IMR-90 (cell line): ENCODE measurements around the gene PRDM15. TPM values are rescaled to one million over a fixed set of nuclear protein-coding genes. Genes with fewer than 3 reads are reported as not detected.

Source experiments
- ATAC-seq: fragments of 200-7000 bp; cut with Tn5 transposase; 2 replicates; pipeline ENCODE4 v1.9.1; 2020; ENCODE audit warnings: low read depth, mild to moderate bottlenecking, moderate library complexity
- Bru-seq: library from RNA; stranded (reverse); fragments of 400-500 nt; gene quantifications from one replicate; lab custom pipeline; 2021; lab: Mats Ljungman, UMichigan
- BruChase-seq, 2 experiments: library from RNA; stranded (reverse); fragments of 400-500 nt; gene quantifications; one replicate each; lab custom pipeline; 2021; lab: Mats Ljungman, UMichigan
- BruUV-seq: library from RNA; stranded (reverse); fragments of 400-500 nt; replicated peaks from 2 replicates; lab custom pipeline; 2021; lab: Mats Ljungman, UMichigan
- CTCF ChIA-PET: fragments of 300-600 bp; formaldehyde crosslinking; extraction: SDS; loops from one replicate; lab custom pipeline; 2021; ENCODE audit warnings: antibody characterized with exemption; lab: Yijun Ruan, JAX
- POLR2A ChIA-PET: fragments of 300-600 bp; sonication (Branson Sonifier 250); formaldehyde crosslinking; loops from one replicate; lab custom pipeline; 2022; ENCODE audit warnings: antibody characterized with exemption; ENCODE audit not compliant: unreplicated experiment; lab: Charles Lee
- DNase-seq: peaks from one replicate; pipeline ENCODE4 v3.0.0; 2013
- H2AFZ ChIP-seq: replicated peaks from 2 replicates; pipeline ENCODE3; 2013; ENCODE audit warnings: low read length, mild to moderate bottlenecking; ENCODE audit not compliant: poor library complexity
- H2AK5ac ChIP-seq: 2 replicates; pipeline ENCODE4 v1.6.1; 2013; ENCODE audit warnings: low read depth, low read length, inconsistent platforms
- H2AK9ac ChIP-seq: replicated peaks from 2 replicates; pipeline ENCODE3; 2013; ENCODE audit warnings: mild to moderate bottlenecking, low read depth, low read length, moderate library complexity; ENCODE audit not compliant: poor library complexity
- H2BK120ac ChIP-seq: 2 replicates; pipeline ENCODE4 v1.6.1; 2013; ENCODE audit warnings: low read depth, low read length, inconsistent platforms
- H2BK15ac ChIP-seq: 3 replicates; pipeline ENCODE4 v1.6.1; 2013; ENCODE audit warnings: low read depth, low read length, inconsistent platforms
- H2BK20ac ChIP-seq: 2 replicates; pipeline ENCODE4 v1.6.1; 2013; ENCODE audit warnings: low read depth, mild to moderate bottlenecking, inconsistent platforms, low read length, moderate library complexity
- H2BK5ac ChIP-seq: 2 replicates; pipeline ENCODE4 v1.6.1; 2013; ENCODE audit warnings: mild to moderate bottlenecking, low read depth, low read length, inconsistent platforms; ENCODE audit not compliant: poor library complexity, severe bottlenecking
- H3K14ac ChIP-seq: replicated peaks from 2 replicates; pipeline ENCODE4 v1.6.1; 2013; ENCODE audit warnings: low read depth, low read length, inconsistent platforms
- H3K18ac ChIP-seq: 2 replicates; pipeline ENCODE4 v1.6.1; 2013; ENCODE audit warnings: low read depth, low read length, control low read depth
- H3K23ac ChIP-seq: 2 replicates; pipeline ENCODE4 v1.6.1; 2013; ENCODE audit warnings: low read depth, low read length, inconsistent platforms
- H3K27ac ChIP-seq: 2 replicates; pipeline ENCODE4 v1.5.1; 2013; ENCODE audit warnings: mild to moderate bottlenecking, control low read depth, low read length; ENCODE audit not compliant: insufficient read depth
- H3K27me3 ChIP-seq: 2 replicates; pipeline ENCODE4 v1.6.1; 2013; ENCODE audit warnings: low read length; ENCODE audit not compliant: control insufficient read depth, insufficient read depth
- H3K36me3 ChIP-seq: 2 replicates; pipeline ENCODE4 v1.6.1; 2013; ENCODE audit warnings: low read length, mixed read lengths; ENCODE audit not compliant: control insufficient read depth, insufficient read depth
- H3K4ac ChIP-seq: 2 replicates; pipeline ENCODE4 v1.6.1; 2013; ENCODE audit warnings: low read depth, low read length, inconsistent platforms
- H3K4me1 ChIP-seq: 2 replicates; pipeline ENCODE4 v1.6.1; 2013; ENCODE audit warnings: low read length, mixed read lengths; ENCODE audit not compliant: control insufficient read depth, insufficient read depth
- H3K4me2 ChIP-seq: 2 replicates; pipeline ENCODE4 v1.6.1; 2013; ENCODE audit warnings: low read depth, mild to moderate bottlenecking, control low read depth, low read length, moderate library complexity
- H3K4me3 ChIP-seq: 2 replicates; pipeline ENCODE4 v1.5.1; 2013; ENCODE audit warnings: low read depth, mild to moderate bottlenecking, control low read depth, low read length, moderate library complexity; ENCODE audit not compliant: insufficient read depth
- H3K56ac ChIP-seq: 2 replicates; pipeline ENCODE4 v1.6.1; 2013; ENCODE audit warnings: low read length, inconsistent platforms; ENCODE audit not compliant: insufficient read depth; ENCODE audit errors: extremely low read depth
- H3K79me1 ChIP-seq, 2 experiments: 2 replicates each; pipeline ENCODE4 v1.6.1; 2013; ENCODE audit warnings: low read length in 2 of 2, inconsistent platforms in 1 of 2, low read depth in 1 of 2
- H3K9ac ChIP-seq: 2 replicates; pipeline ENCODE4 v1.6.1; 2013; ENCODE audit warnings: low read depth, low read length, control low read depth
- H3K9me1 ChIP-seq: 2 replicates; pipeline ENCODE4 v1.6.1; 2013; ENCODE audit warnings: low read length, inconsistent platforms; ENCODE audit not compliant: insufficient read depth
- H3K9me3 ChIP-seq: 2 replicates; pipeline ENCODE4 v1.6.1; 2013; ENCODE audit warnings: low read length; ENCODE audit not compliant: control insufficient read depth, insufficient read depth
- H4K20me1 ChIP-seq: 2 replicates; pipeline ENCODE4 v1.6.1; 2013; ENCODE audit warnings: low read length, inconsistent platforms; ENCODE audit not compliant: insufficient read depth
- H4K5ac ChIP-seq: 2 replicates; pipeline ENCODE4 v1.6.1; 2013; ENCODE audit warnings: mild to moderate bottlenecking, low read depth, low read length, control low read depth
- H4K8ac ChIP-seq, 2 experiments: 2 replicates each; pipeline ENCODE4 v1.6.1; 2013; ENCODE audit warnings: low read depth in 2 of 2, low read length in 2 of 2, control low read depth in 1 of 2, inconsistent platforms in 1 of 2
- H4K91ac ChIP-seq: 2 replicates; pipeline ENCODE4 v1.6.1; 2013; ENCODE audit warnings: low read depth, low read length, inconsistent platforms; ENCODE audit not compliant: insufficient read depth
- BHLHE40 ChIP-seq: fragments of 150-350 bp; IDR thresholded peaks from 2 replicates; pipeline ENCODE4 v1.6.1; 2016; ENCODE audit warnings: mild to moderate bottlenecking, low read depth, low read length
- CEBPB ChIP-seq: IDR thresholded peaks from 2 replicates; pipeline ENCODE4 v1.6.1; 2012; ENCODE audit warnings: low read depth, low read length, improper control_type of control experiment
- CHD1 ChIP-seq: IDR thresholded peaks from 2 replicates; pipeline ENCODE4 v1.6.1; 2012; ENCODE audit warnings: low read depth, low read length, improper control_type of control experiment
- CTCF ChIP-seq: conservative IDR thresholded peaks from 2 replicates; pipeline ENCODE4 v1.5.1; 2012; ENCODE audit warnings: mild to moderate bottlenecking, low read depth, low read length, improper control_type of control experiment
- FOS ChIP-seq: fragments of 150-350 bp; IDR thresholded peaks from 2 replicates; pipeline ENCODE4 v1.6.1; 2016; ENCODE audit warnings: low read depth, low read length
- MAFK ChIP-seq: IDR thresholded peaks from 2 replicates; pipeline ENCODE4 v1.6.1; 2012; ENCODE audit warnings: low read depth, low read length, improper control_type of control experiment
- MAZ ChIP-seq: IDR thresholded peaks from 2 replicates; pipeline ENCODE4 v1.6.1; 2012; ENCODE audit warnings: low read depth, mild to moderate bottlenecking, low read length, improper control_type of control experiment, moderate library complexity, borderline replicate concordance
- MXI1 ChIP-seq: IDR thresholded peaks from 2 replicates; pipeline ENCODE4 v1.6.1; 2012; ENCODE audit warnings: low read depth, mild to moderate bottlenecking, low read length, moderate library complexity, borderline replicate concordance
- POLR2A ChIP-seq: IDR thresholded peaks from 2 replicates; pipeline ENCODE4 v1.6.1; 2012; ENCODE audit warnings: mild to moderate bottlenecking, low read depth, low read length
- RCOR1 ChIP-seq: IDR thresholded peaks from 2 replicates; pipeline ENCODE4 v1.6.1; 2012; ENCODE audit warnings: mild to moderate bottlenecking, low read length, improper control_type of control experiment; ENCODE audit not compliant: insufficient replicate concordance
- RFX5 ChIP-seq: IDR thresholded peaks from 2 replicates; pipeline ENCODE4 v1.8.0; 2012; ENCODE audit warnings: low read depth, mild to moderate bottlenecking, low read length, moderate library complexity
- SMC3 ChIP-seq: fragments of 150-350 bp; IDR thresholded peaks from 2 replicates; pipeline ENCODE4 v1.6.1; 2016; ENCODE audit warnings: low read depth, mild to moderate bottlenecking, antibody characterized with exemption, low read length, moderate library complexity
- USF2 ChIP-seq: fragments of 150-350 bp; IDR thresholded peaks from 2 replicates; pipeline ENCODE4 v1.6.1; 2017; ENCODE audit warnings: mild to moderate bottlenecking, antibody characterized with exemption, low read length, low read depth
- WGBS, 2 experiments: methylation state at CpG; one replicate each; pipeline versions ENCODE4 v1.1.5 to v1.1.7; 2013; ENCODE audit warnings: missing lambda C conversion rate in 2 of 2; ENCODE audit not compliant: insufficient read length in 1 of 2; ENCODE audit errors: extremely low coverage in 2 of 2; 5-methylcytosine and 5-hydroxymethylcytosine counted together
- dilution Hi-C: fragments of 300-500 bp; cut with HindIII; formaldehyde crosslinking; loops from one replicate; pipeline ENCODE4 v1.14.3; 2018; ENCODE audit warnings: low sequenced_read_pairs; ENCODE audit not compliant: unreplicated experiment
- in situ Hi-C: fragments of 300-500 bp; cut with MboI; formaldehyde crosslinking; loops from 3 replicates; pipeline ENCODE4 v1.14.3; 2019; ENCODE audit warnings: low sequenced_read_pairs, inconsistent platforms, mixed read lengths
- intact Hi-C: fragments of 100-400 bp; cut with micrococcal nuclease; formaldehyde crosslinking; loops from 2 replicates; pipeline ENCODE4 v1.10.0; 2022
- long read RNA-seq: library from polyadenylated mRNA; unstranded; transcript quantifications from one replicate; pipeline ENCODE4 v2.0.0, GENCODE V29; 2021; ENCODE audit not compliant: unreplicated experiment
- polyA plus RNA-seq, 3 experiments: library from polyadenylated mRNA; depleted of rRNA; stranded (reverse); fragments of >200 nt; gene quantifications; 2 replicates each; pipeline ENCODE4 v1.2.3, GENCODE V29; 2012; ENCODE audit warnings: low replicate concordance in 1 of 3
- total RNA-seq: library from RNA; depleted of rRNA; stranded (reverse); fragments of >200 nt; gene quantifications from 2 replicates; pipeline ENCODE4 v1.2.3, GENCODE V29; 2012; rRNA removed

PRDM15 gene
- total RNA-seq: 5.6 and 8.8 TPM in 2 replicates
- 7.3 and 7.6 TPM in 2 replicates for polyA plus RNA-seq (2012; rRNA removed)
- 2.5 and 3.2 TPM in 2 replicates for polyA plus RNA-seq (2012; cell fraction: cytosol; rRNA removed)
- 32.6 and 43.8 TPM in 2 replicates for polyA plus RNA-seq (2012; cell fraction: nucleus; rRNA removed; ENCODE audit: low replicate concordance)
- percentile 57 among the genes with signal in this experiment for Bru-seq, nascent RNA
- percentile 62 among the genes with signal in this experiment for BruChase-seq, experiment 1, labeled RNA remaining after a 6-hour chase
- percentile 61 among the genes with signal in this experiment for BruChase-seq, experiment 2, labeled RNA remaining after a 2-hour chase
- long read RNA-seq, partial matches to known transcripts: 0 of 2 reads
- long read RNA-seq, other reads (novel, unspliced or antisense): 2 of 2 reads

- Histone ChIP-seq H2AK9ac (peak within 1 kb of the TSS; percentile 93), H2AK5ac (peak within 1 kb of the TSS; percentile 76; the same call in 1 of the 2 replicates), H2BK5ac (peak within 1 kb of the TSS; percentile 90), H2BK120ac (peak within 1 kb of the TSS; percentile 60), H3K23ac (peak within 1 kb of the TSS; percentile 75), H3K27ac (peak within 1 kb of the TSS; percentile 99), H4K91ac (peak within 1 kb of the TSS; percentile 95), H2BK15ac (peak within 1 kb of the TSS; percentile 8; the same call in 1 of the 3 replicates), H3K36me3 (no peaks in the 10 kb centered on the region), H3K9me1 (peaks cover 20% of the 10 kb centered on the region; the same call in 1 of the 2 replicates), H2AFZ (peak within 1 kb of the TSS; percentile 97), H3K27me3 (no peaks in the 10 kb centered on the region), H4K5ac (peak within 1 kb of the TSS; percentile 100), H3K4me3 (peak within 1 kb of the TSS; percentile 88), H3K18ac (peak within 1 kb of the TSS; percentile 93), H3K56ac (peak within 1 kb of the TSS; percentile 45), H3K14ac (peak within 1 kb of the TSS; percentile 86), H3K9me3 (no peaks in the 10 kb centered on the region), H4K8ac (peak within 1 kb of the TSS; percentile 92 to 96), H3K9ac (peak within 1 kb of the TSS; percentile 99), H4K20me1 (peaks cover 5% of the 10 kb centered on the region; the same call in 1 of the 2 replicates), H3K4me1 (peaks cover 3% of the 10 kb centered on the region), H3K4me2 (peak within 1 kb of the TSS; percentile 94), H3K4ac (peak within 1 kb of the TSS; percentile 93), H2BK20ac (peak within 1 kb of the TSS; percentile 38), H3K79me1 (peaks cover 9 to 43% of the 10 kb centered on the region in 2 experiments)
- 1% methylated on average over 35 of the region's 89 CpGs; no CpG with 5 or more reads in 1 of the 2 experiments for WGBS, 2 experiments
- intact Hi-C loops (loop anchor here (2.0 kb wide), 3 partner anchors 129 to 265 kb away; no protein-coding TSS in a partner anchor), in situ Hi-C loops (no loop called here), dilution Hi-C loops (no loop called here)
- DNase-seq (peak; percentile 82), ATAC-seq (peak; percentile 88)
- CTCF ChIA-PET: interaction anchor here (0.6 kb wide), 1 partner anchor 31 kb away, joined by 4 read pairs; no protein-coding TSS in a partner anchor
- POLR2A ChIA-PET: interaction anchor here (0.6 kb wide), 2 partner anchors 32 to 237 kb away, joined by 6 read pairs; no protein-coding TSS in a partner anchor
- no TSS peak for BruUV-seq
- no peak for TF ChIP-seq CTCF
- no peak for TF ChIP-seq RCOR1
- TF ChIP-seq MAFK: no peak
- TF ChIP-seq USF2: peak; percentile 60
- TF ChIP-seq MAZ: no peak
- no peak for TF ChIP-seq CHD1
- TF ChIP-seq CEBPB: no peak
- 0 out of 2 replicates have a peak, but pooled peaks have one; percentile 31 for TF ChIP-seq POLR2A
- TF ChIP-seq MXI1: peak; percentile 75
- no peak for TF ChIP-seq SMC3
- TF ChIP-seq BHLHE40: no peak
- no peak for TF ChIP-seq FOS
- TF ChIP-seq RFX5: no peak
These were observed at the start of gene PRDM15 for GRCh38 chr21:41879190-41879998. TSS of gene PRDM15 (minus strand) at chr21:41879344. CDS start at chr21:41860363, 18,981 bp downstream.
